Mammary epithelial cell (primary cell): ENCODE data around the gene PPEF1.

Experiments
- CTCF ChIP-seq, 2 donors: IDR thresholded peaks in 1 of 2; conservative IDR thresholded peaks in 1 of 2; 2 replicates each; pipeline ENCODE4 v1.5.1; 2011 to 2012; ENCODE audit warnings: inconsistent platforms in 2 of 2, low read length in 2 of 2, mild to moderate bottlenecking in 2 of 2, control low read depth in 1 of 2, low read depth in 1 of 2; ENCODE audit not compliant: insufficient read depth in 1 of 2; ENCODE audit errors: extremely low read depth in 1 of 2
- EZH2 ChIP-seq: IDR thresholded peaks from 2 replicates; pipeline ENCODE4 v1.6.1; 2012; ENCODE audit warnings: low read length, inconsistent platforms, borderline replicate concordance

DNA sequence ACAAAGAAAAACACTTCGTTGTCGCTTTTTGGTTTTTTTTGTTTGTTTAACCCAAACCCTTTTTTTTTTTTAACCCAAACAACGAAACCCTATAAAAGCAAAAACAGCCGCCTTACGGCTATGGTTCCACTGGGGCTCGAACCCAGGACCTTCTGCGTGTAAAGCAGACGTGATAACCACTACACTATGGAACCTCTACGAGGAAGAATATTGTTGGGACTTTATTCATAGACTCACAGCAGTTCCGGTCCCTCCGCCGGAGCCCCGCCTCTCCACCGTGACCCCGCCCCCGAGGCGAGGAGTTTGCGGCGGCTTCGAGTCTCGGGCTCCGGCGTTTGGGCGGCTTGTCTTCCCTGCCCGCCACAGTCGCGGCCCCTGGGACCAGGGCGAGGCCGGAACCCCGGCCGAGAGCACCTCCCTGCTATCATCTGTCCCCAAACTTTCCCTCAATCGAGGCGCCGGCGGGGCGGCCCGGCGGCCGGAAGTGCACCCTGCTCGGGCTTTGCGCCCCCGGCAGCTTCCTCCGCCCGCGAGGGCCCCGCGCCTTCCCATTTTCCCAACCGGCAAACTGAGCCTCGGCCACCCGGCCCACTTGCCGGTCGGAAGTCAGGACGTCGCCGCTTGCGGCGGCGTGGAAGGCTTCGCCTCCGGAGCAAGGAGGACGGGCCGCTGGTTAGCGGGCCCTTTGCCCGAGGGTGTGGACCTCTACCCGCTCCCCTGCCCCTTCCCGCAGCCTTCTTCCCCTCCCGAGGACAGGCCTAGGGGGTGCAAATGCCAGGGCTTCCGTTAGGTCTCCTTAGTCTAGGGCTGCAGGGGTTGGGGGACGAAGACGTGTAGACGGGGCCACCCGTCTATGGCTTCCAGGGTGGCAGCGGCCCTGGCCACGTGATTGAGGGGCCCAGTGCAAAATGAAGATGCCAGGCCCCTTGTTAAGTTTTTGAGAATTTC, 32.4 kb upstream of the PPEF1 start:
- TF ChIP-seq CTCF (conservative IDR thresholded peaks at IDR 0.05 in 1 of 2, IDR thresholded peaks at IDR 0.05 in 1 of 2; ENCODE audit: extremely low read depth in 1 of 2, insufficient read depth in 1 of 2, low read depth in 1 of 2, low read length in 2 of 2) (no peak), EZH2 (no peak)
